SK-N-SH (cell line): ENCODE data around the gene UTP4. TPM values are rescaled to one million over a fixed set of nuclear protein-coding genes. Genes with fewer than 3 reads are reported as not detected.

Source experiments
- CTCF ChIA-PET: fragments of 300-600, 350-600 bp; formaldehyde crosslinking; extraction: SDS; loops from one replicate; lab custom pipeline; 2021; lab: Yijun Ruan, JAX
- POLR2A ChIA-PET: fragments of 350-600 bp; sonication (Branson Sonifier 250); formaldehyde crosslinking; extraction: SDS; loops from one replicate; lab custom pipeline; 2020; ENCODE audit warnings: antibody characterized with exemption, inconsistent platforms; lab: Yijun Ruan, JAX
- DNase-seq: peaks from one replicate; pipeline ENCODE4 v3.0.0; 2012
- H2AFZ ChIP-seq: fragments of 200-600 bp; sonication (generic); 2 replicates; pipeline ENCODE4 v1.8.1; 2016; ENCODE audit warnings: antibody characterized with exemption, mild to moderate bottlenecking, low read depth
- H3F3A ChIP-seq: fragments of 200-600 bp; sonication (generic); replicated peaks from 2 replicates; pipeline ENCODE3; 2016; ENCODE audit warnings: antibody characterized with exemption, mild to moderate bottlenecking; ENCODE audit not compliant: insufficient read depth
- H3K27ac ChIP-seq, 2 experiments: fragments of 200-500 bp in 1 of 2; fragments of 200-600 bp in 1 of 2; sonication (Bioruptor generic) in 1 of 2; sonication (generic), shearing (Covaris generic) in 1 of 2; 2 replicates each; pipeline versions ENCODE4 v1.5.1 to v1.6.1; 2014 to 2016; ENCODE audit warnings: low read depth in 2 of 2, inconsistent platforms in 1 of 2, low read length in 1 of 2, mild to moderate bottlenecking in 1 of 2, mixed read lengths in 1 of 2
- H3K27me3 ChIP-seq: fragments of 200-600 bp; sonication (generic), shearing (Covaris generic); 2 replicates; pipeline ENCODE4 v1.6.1; 2016; ENCODE audit warnings: mixed run types; ENCODE audit not compliant: insufficient read depth
- H3K36me3 ChIP-seq, 2 experiments: fragments of 200-500 bp in 1 of 2; fragments of 200-600 bp in 1 of 2; sonication (Bioruptor generic) in 1 of 2; sonication (generic) in 1 of 2; replicated peaks in 1 of 2; 2 replicates each; pipeline versions ENCODE3 to v1.5.1; 2014 to 2016; ENCODE audit warnings: low read length in 1 of 2, mild to moderate bottlenecking in 1 of 2; ENCODE audit not compliant: insufficient read depth in 2 of 2, control insufficient read depth in 1 of 2
- H3K4me1 ChIP-seq, 2 experiments: fragments of 200-500 bp in 1 of 2; fragments of 200-600 bp in 1 of 2; sonication (Bioruptor generic) in 1 of 2; sonication (generic), shearing (Covaris generic) in 1 of 2; 2 replicates each; pipeline versions ENCODE4 v1.5.1 to v1.6.1; 2014 to 2016; ENCODE audit warnings: low read depth in 1 of 2, low read length in 1 of 2, mixed run types in 1 of 2; ENCODE audit not compliant: insufficient read depth in 2 of 2, control insufficient read depth in 1 of 2
- H3K4me2 ChIP-seq: fragments of 200-600 bp; sonication (generic), shearing (Covaris generic); 2 replicates; pipeline ENCODE4 v1.6.1; 2017; ENCODE audit warnings: mixed run types
- H3K4me3 ChIP-seq, 2 experiments: fragments of 200-500 bp in 1 of 2; fragments of 200-600 bp in 1 of 2; sonication (Bioruptor generic) in 1 of 2; sonication (generic), shearing (Covaris generic) in 1 of 2; 2 replicates each; pipeline versions ENCODE4 v1.5.1 to v1.8.1; 2014 to 2016; ENCODE audit warnings: low read depth in 2 of 2, inconsistent platforms in 1 of 2, low read length in 1 of 2, mild to moderate bottlenecking in 1 of 2, mixed read lengths in 1 of 2, moderate library complexity in 1 of 2
- H3K79me2 ChIP-seq: fragments of 200-600 bp; sonication (generic); 2 replicates; pipeline ENCODE4 v1.8.1; 2017; ENCODE audit warnings: mild to moderate bottlenecking; ENCODE audit not compliant: insufficient read depth
- H3K9ac ChIP-seq: fragments of 200-600 bp; sonication (generic); 2 replicates; pipeline ENCODE4 v1.6.1; 2017; ENCODE audit warnings: mixed run types
- H3K9me2 ChIP-seq: fragments of 200-600 bp; sonication (generic); 2 replicates; pipeline ENCODE4 v1.6.1; 2017; ENCODE audit warnings: mixed run types
- H3K9me3 ChIP-seq: fragments of 200-600 bp; sonication (generic); 2 replicates; pipeline ENCODE4 v1.6.1; 2017; ENCODE audit warnings: mixed run types, mild to moderate bottlenecking, moderate library complexity
- H4K20me1 ChIP-seq: fragments of 200-600 bp; sonication (generic); 2 replicates; pipeline ENCODE4 v1.6.1; 2017; ENCODE audit warnings: mild to moderate bottlenecking, mixed run types; ENCODE audit not compliant: insufficient read depth
- CHD2 ChIP-seq: fragments of 150-350 bp; IDR thresholded peaks from 2 replicates; pipeline ENCODE4 v1.6.1; 2018; ENCODE audit warnings: low read length; ENCODE audit not compliant: partially characterized antibody
- CTCF ChIP-seq: fragments of 200-600 bp; sonication (generic); IDR thresholded peaks from 2 replicates; pipeline ENCODE4 v1.6.1; 2017; ENCODE audit warnings: antibody characterized with exemption, mild to moderate bottlenecking, moderate library complexity
- ELF1 ChIP-seq: IDR thresholded peaks from 2 replicates; pipeline ENCODE4 v1.4.0; 2012
- EP300 ChIP-seq, 2 experiments: IDR thresholded peaks; 2 replicates each; pipeline versions ENCODE4 v1.4.0 to v1.6.1; 2012; ENCODE audit warnings: borderline replicate concordance in 1 of 2, low read depth in 1 of 2, low read length in 1 of 2
- FOSL2 ChIP-seq: IDR thresholded peaks from 2 replicates; pipeline ENCODE4 v1.4.0; 2012; ENCODE audit warnings: low read depth, mild to moderate bottlenecking, moderate library complexity, borderline replicate concordance
- FOXJ3 ChIP-seq: sonication (generic); formaldehyde crosslinking; IDR thresholded peaks from 2 replicates; pipeline ENCODE4 v1.5.1; 2020; ENCODE audit warnings: mild to moderate bottlenecking, missing genetic modification reagents
- FOXM1 ChIP-seq: IDR thresholded peaks from 2 replicates; pipeline ENCODE4 v1.4.0; 2012; ENCODE audit warnings: low read depth, mild to moderate bottlenecking
- GABPA ChIP-seq: IDR thresholded peaks from 2 replicates; pipeline ENCODE4 v1.4.0; 2012; ENCODE audit warnings: low read depth, mild to moderate bottlenecking
- GATA2 ChIP-seq: sonication (generic); formaldehyde crosslinking; IDR thresholded peaks from 2 replicates; pipeline ENCODE4 v1.5.0; 2020; ENCODE audit warnings: mild to moderate bottlenecking, missing genetic modification reagents
- JUND ChIP-seq: IDR thresholded peaks from 2 replicates; pipeline ENCODE4 v1.4.0; 2012
- MEF2A ChIP-seq: IDR thresholded peaks from 2 replicates; pipeline ENCODE4 v1.4.0; 2012; ENCODE audit warnings: low read depth, borderline replicate concordance
- MXI1 ChIP-seq: IDR thresholded peaks from 2 replicates; pipeline ENCODE4 v1.6.1; 2012; ENCODE audit warnings: mild to moderate bottlenecking, low read depth, low read length, improper control_type of control experiment
- NRF1 ChIP-seq: IDR thresholded peaks from 2 replicates; pipeline ENCODE4 v1.6.1; 2012; ENCODE audit warnings: low read depth, mild to moderate bottlenecking, low read length
- POLR2AphosphoS5 ChIP-seq: IDR thresholded peaks from 2 replicates; pipeline ENCODE4 v1.6.1; 2012; ENCODE audit warnings: low read depth, low read length
- RAD21 ChIP-seq: IDR thresholded peaks from 2 replicates; pipeline ENCODE4 v1.6.1; 2012; ENCODE audit warnings: mild to moderate bottlenecking, low read length
- RCOR1 ChIP-seq: fragments of 150-350 bp; IDR thresholded peaks from 2 replicates; pipeline ENCODE4 v1.6.1; 2017; ENCODE audit warnings: antibody characterized with exemption, low read length
- RXRA ChIP-seq: IDR thresholded peaks from 2 replicates; pipeline ENCODE4 v1.4.0; 2012; ENCODE audit warnings: low read depth, mild to moderate bottlenecking, borderline replicate concordance
- SMC3 ChIP-seq: IDR thresholded peaks from 2 replicates; pipeline ENCODE4 v1.6.1; 2012; ENCODE audit warnings: low read depth, low read length, improper control_type of control experiment
- TAF1 ChIP-seq: IDR thresholded peaks from 2 replicates; pipeline ENCODE4 v1.6.1; 2012; ENCODE audit warnings: low read depth, mild to moderate bottlenecking, low read length, moderate library complexity, borderline replicate concordance
- TCF12 ChIP-seq: IDR thresholded peaks from 2 replicates; pipeline ENCODE4 v1.4.0; 2012
- YY1 ChIP-seq: IDR thresholded peaks from 2 replicates; pipeline ENCODE4 v1.4.0; 2012; ENCODE audit warnings: low read depth, mild to moderate bottlenecking
- WGBS: methylation state at CpG from one replicate; pipeline ENCODE4 v1.1.6; 2017; ENCODE audit warnings: low lambda C conversion rate; 5-methylcytosine and 5-hydroxymethylcytosine counted together
- polyA plus RNA-seq, 3 experiments: library from polyadenylated mRNA; depleted of rRNA; stranded (reverse); fragments of >200 nt; gene quantifications; 2 replicates each; pipeline ENCODE4 v1.2.3, GENCODE V29; 2012
- TF ChIP-seq, protein P1 (sequence below): IDR thresholded peaks from 2 replicates; pipeline ENCODE4 v1.4.0; 2012; ENCODE audit warnings: low read depth, borderline replicate concordance
- TF ChIP-seq, protein P2 (sequence below): IDR thresholded peaks from 2 replicates; pipeline ENCODE4 v1.4.0; 2012; ENCODE audit warnings: low read depth, borderline replicate concordance
- TF ChIP-seq, protein P3 (sequence below): IDR thresholded peaks from 2 replicates; pipeline ENCODE4 v1.6.1; 2012; ENCODE audit warnings: mild to moderate bottlenecking, low read depth, low read length, moderate library complexity
- TF ChIP-seq, protein P4 (sequence below): fragments of 150-350 bp; IDR thresholded peaks from 2 replicates; pipeline ENCODE4 v1.6.1; 2016; ENCODE audit warnings: mild to moderate bottlenecking, low read depth, low read length

The UTP4 gene
- polyA plus RNA-seq, 1 of the 3 experiments (the other 2 are of a cell fraction): 66.5 TPM

- no peaks in the 10 kb centered on the region for H3K9me3 ChIP-seq
- no peak overlapping the region for H2AFZ ChIP-seq
- H3K4me3 ChIP-seq: no peak overlapping the region; a peak in 1 of 4 replicates
- ChIA-PET POLR2A (interaction anchor here (0.6 to 1.2 kb wide), 3 partner anchors 17 to 187 kb away, joined by 4 read pairs; partner anchors contain the start of gene PDF), CTCF (interaction anchor here (0.6 to 5.7 kb wide), 37 partner anchors 8 to 634 kb away, joined by 3 to 95 read pairs (median 5); partner anchors contain the start of genes CHTF8, UTP4 and VPS4A)
- no peaks in the 10 kb centered on the region for H3K9me2 ChIP-seq
- no peak overlapping the region for H3K4me2 ChIP-seq
- peaks cover 24% of the 10 kb centered on the region for H3F3A ChIP-seq
- no peaks in the 10 kb centered on the region for H3K27me3 ChIP-seq
- H3K4me1 ChIP-seq: no peaks in the 10 kb centered on the region
- H3K36me3 ChIP-seq: peaks cover 36 to 64% of the 10 kb centered on the region in 2 experiments
- H3K79me2 ChIP-seq: peaks cover 15% of the 10 kb centered on the region; the same call in 1 of the 2 replicates
- WGBS: 61% methylated on average over 16 of the region's 16 CpGs
- DNase-seq: peak; percentile 67
- no peak overlapping the region for H3K9ac ChIP-seq
- H3K27ac ChIP-seq: no peak overlapping the region
- no peaks in the 10 kb centered on the region for H4K20me1 ChIP-seq
- no peak for TF ChIP-seq FOXJ3 (CRISPR knock-in tag)
- peak; percentile 93 for TF ChIP-seq CTCF
- TF ChIP-seq TCF12: no peak
- TF ChIP-seq MEF2A: no peak
- no peak for TF ChIP-seq MXI1
- no peak for TF ChIP-seq FOXM1
- no peak for TF ChIP-seq FOSL2
- TF ChIP-seq JUND: no peak
- TF ChIP-seq YY1: no peak
- TF ChIP-seq EP300 (IDR thresholded peaks at IDR 0.05; ENCODE audit: borderline replicate concordance in 1 of 2, low read depth in 1 of 2, low read length in 1 of 2): no peak
- peak; percentile 60 for TF ChIP-seq SMC3
- peak; percentile 93 for TF ChIP-seq RAD21
- TF ChIP-seq, protein P1, sequence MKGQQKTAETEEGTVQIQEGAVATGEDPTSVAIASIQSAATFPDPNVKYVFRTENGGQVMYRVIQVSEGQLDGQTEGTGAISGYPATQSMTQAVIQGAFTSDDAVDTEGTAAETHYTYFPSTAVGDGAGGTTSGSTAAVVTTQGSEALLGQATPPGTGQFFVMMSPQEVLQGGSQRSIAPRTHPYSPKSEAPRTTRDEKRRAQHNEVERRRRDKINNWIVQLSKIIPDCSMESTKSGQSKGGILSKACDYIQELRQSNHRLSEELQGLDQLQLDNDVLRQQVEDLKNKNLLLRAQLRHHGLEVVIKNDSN: no peak
- no peak for TF ChIP-seq RCOR1
- TF ChIP-seq ELF1: no peak
- TF ChIP-seq GATA2 (CRISPR knock-in tag): no peak
- TF ChIP-seq, protein P2, sequence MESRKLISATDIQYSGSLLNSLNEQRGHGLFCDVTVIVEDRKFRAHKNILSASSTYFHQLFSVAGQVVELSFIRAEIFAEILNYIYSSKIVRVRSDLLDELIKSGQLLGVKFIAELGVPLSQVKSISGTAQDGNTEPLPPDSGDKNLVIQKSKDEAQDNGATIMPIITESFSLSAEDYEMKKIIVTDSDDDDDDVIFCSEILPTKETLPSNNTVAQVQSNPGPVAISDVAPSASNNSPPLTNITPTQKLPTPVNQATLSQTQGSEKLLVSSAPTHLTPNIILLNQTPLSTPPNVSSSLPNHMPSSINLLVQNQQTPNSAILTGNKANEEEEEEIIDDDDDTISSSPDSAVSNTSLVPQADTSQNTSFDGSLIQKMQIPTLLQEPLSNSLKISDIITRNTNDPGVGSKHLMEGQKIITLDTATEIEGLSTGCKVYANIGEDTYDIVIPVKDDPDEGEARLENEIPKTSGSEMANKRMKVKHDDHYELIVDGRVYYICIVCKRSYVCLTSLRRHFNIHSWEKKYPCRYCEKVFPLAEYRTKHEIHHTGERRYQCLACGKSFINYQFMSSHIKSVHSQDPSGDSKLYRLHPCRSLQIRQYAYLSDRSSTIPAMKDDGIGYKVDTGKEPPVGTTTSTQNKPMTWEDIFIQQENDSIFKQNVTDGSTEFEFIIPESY: no peak
- TF ChIP-seq POLR2AphosphoS5: no peak
- TF ChIP-seq, protein P3, sequence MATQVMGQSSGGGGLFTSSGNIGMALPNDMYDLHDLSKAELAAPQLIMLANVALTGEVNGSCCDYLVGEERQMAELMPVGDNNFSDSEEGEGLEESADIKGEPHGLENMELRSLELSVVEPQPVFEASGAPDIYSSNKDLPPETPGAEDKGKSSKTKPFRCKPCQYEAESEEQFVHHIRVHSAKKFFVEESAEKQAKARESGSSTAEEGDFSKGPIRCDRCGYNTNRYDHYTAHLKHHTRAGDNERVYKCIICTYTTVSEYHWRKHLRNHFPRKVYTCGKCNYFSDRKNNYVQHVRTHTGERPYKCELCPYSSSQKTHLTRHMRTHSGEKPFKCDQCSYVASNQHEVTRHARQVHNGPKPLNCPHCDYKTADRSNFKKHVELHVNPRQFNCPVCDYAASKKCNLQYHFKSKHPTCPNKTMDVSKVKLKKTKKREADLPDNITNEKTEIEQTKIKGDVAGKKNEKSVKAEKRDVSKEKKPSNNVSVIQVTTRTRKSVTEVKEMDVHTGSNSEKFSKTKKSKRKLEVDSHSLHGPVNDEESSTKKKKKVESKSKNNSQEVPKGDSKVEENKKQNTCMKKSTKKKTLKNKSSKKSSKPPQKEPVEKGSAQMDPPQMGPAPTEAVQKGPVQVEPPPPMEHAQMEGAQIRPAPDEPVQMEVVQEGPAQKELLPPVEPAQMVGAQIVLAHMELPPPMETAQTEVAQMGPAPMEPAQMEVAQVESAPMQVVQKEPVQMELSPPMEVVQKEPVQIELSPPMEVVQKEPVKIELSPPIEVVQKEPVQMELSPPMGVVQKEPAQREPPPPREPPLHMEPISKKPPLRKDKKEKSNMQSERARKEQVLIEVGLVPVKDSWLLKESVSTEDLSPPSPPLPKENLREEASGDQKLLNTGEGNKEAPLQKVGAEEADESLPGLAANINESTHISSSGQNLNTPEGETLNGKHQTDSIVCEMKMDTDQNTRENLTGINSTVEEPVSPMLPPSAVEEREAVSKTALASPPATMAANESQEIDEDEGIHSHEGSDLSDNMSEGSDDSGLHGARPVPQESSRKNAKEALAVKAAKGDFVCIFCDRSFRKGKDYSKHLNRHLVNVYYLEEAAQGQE: no peak
- TF ChIP-seq, protein P4, sequence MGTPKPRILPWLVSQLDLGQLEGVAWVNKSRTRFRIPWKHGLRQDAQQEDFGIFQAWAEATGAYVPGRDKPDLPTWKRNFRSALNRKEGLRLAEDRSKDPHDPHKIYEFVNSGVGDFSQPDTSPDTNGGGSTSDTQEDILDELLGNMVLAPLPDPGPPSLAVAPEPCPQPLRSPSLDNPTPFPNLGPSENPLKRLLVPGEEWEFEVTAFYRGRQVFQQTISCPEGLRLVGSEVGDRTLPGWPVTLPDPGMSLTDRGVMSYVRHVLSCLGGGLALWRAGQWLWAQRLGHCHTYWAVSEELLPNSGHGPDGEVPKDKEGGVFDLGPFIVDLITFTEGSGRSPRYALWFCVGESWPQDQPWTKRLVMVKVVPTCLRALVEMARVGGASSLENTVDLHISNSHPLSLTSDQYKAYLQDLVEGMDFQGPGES: no peak
- TF ChIP-seq GABPA: no peak
- no peak for TF ChIP-seq TAF1
- TF ChIP-seq CHD2: no peak
- TF ChIP-seq NRF1: no peak
- TF ChIP-seq RXRA: no peak
Observed at GRCh38 chr16:69150146-69150865, 17.9 kb downstream of the UTP4 start.
